GM12873 (cell line): ENCODE data around the gene DDX43.

Experiments
- TF ChIP-seq, protein P1 (sequence below): IDR thresholded peaks from 2 replicates; pipeline ENCODE4 v1.5.1; 2012; ENCODE audit warnings: low read depth, mild to moderate bottlenecking, moderate library complexity, low read length, control low read depth; ENCODE audit not compliant: insufficient read depth; ENCODE audit errors: missing control alignments

Gene DDX43

DNA sequence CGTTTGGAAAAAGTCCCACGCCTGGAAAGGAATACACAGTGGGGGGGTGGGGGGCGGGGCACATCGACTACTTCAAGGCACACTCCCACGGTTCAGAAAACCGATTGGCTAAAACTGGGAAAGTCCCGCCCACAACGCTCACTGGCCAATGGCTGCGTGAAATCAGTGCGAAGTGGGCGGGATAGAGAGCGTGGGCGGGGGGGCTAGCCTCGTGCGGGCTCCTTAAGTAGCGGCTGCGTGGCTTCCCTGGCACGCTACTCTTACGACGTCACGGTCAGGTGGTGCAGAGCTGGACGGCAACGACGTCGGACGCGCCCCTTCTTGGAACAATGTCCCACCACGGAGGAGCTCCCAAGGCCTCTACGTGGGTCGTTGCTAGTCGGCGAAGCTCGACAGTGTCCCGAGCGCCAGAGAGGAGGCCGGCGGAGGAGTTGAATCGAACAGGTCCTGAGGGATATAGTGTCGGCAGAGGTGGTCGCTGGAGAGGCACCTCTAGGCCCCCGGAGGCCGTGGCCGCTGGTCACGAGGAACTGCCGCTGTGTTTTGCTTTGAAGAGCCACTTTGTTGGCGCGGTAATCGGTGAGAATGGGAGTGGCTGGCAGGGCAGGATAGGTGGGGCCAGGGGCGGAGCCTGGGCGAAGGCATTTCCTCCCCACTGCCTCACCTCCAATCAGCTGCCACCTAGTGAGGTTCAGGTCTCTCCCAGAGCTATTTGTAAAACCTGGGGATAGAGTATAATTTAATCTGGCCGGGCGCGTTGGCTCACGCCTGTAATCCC, at the start of gene DDX43:
TSS of gene DDX43 (plus strand) at position 252 of the 778 bp plus-strand sequence. CDS start at position 330, 78 bp downstream.
- TF ChIP-seq, protein P1, sequence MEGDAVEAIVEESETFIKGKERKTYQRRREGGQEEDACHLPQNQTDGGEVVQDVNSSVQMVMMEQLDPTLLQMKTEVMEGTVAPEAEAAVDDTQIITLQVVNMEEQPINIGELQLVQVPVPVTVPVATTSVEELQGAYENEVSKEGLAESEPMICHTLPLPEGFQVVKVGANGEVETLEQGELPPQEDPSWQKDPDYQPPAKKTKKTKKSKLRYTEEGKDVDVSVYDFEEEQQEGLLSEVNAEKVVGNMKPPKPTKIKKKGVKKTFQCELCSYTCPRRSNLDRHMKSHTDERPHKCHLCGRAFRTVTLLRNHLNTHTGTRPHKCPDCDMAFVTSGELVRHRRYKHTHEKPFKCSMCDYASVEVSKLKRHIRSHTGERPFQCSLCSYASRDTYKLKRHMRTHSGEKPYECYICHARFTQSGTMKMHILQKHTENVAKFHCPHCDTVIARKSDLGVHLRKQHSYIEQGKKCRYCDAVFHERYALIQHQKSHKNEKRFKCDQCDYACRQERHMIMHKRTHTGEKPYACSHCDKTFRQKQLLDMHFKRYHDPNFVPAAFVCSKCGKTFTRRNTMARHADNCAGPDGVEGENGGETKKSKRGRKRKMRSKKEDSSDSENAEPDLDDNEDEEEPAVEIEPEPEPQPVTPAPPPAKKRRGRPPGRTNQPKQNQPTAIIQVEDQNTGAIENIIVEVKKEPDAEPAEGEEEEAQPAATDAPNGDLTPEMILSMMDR, result no peak

DNA sequence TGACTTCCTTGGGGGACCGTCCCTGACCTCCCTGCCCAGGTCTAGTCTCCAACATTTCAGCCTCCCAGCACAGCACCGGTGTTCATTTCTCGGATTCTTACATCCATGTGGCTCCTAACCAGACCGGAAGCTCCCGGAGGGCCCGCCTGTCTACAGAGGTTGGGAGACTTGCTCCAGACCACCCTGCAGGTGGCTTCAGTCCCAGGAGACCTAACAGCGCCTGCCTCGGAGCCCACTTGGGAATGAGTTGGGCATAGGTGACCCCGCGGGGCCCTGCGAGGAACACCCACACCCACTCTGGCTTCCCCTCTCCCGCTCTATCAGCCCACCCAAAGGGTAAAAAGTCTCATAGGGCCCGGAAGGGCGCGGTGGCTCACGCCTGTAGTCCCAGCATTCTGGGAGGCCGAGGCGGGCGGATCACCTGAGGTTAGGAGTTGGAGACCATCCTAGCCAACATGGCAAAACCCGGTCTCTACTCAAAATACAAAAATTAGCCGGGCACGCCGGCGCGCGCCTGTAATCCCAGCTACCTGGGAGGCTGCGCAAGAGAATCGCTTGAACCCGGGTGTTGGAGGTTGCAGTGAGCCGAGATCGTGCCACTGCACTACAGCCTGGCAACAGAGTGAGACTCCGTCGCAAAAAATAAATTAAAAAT, 46.0 kb upstream of the DDX43 start:
- TF ChIP-seq, protein P1, result no peak

DNA sequence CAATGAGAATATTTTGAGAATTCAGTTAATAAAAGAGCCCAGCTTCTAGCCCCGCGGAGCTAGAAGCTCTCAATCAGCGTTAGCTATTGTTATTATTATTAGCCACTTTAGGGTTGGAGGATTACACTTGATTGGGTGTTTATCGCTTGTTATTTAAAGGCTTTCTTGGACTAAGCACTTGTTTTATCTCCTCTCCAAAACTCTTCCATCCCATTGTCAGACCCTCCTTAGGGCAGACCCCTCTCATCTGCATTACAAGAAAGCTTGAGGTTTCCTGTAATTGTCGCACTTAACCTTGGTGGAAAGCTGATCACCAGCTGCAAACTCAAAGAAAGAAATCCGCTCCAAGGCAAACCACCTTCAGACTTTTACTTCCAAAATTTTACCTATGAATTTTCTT, 45.3 kb upstream of the DDX43 start:
- TF ChIP-seq, protein P1, result no peak

DNA sequence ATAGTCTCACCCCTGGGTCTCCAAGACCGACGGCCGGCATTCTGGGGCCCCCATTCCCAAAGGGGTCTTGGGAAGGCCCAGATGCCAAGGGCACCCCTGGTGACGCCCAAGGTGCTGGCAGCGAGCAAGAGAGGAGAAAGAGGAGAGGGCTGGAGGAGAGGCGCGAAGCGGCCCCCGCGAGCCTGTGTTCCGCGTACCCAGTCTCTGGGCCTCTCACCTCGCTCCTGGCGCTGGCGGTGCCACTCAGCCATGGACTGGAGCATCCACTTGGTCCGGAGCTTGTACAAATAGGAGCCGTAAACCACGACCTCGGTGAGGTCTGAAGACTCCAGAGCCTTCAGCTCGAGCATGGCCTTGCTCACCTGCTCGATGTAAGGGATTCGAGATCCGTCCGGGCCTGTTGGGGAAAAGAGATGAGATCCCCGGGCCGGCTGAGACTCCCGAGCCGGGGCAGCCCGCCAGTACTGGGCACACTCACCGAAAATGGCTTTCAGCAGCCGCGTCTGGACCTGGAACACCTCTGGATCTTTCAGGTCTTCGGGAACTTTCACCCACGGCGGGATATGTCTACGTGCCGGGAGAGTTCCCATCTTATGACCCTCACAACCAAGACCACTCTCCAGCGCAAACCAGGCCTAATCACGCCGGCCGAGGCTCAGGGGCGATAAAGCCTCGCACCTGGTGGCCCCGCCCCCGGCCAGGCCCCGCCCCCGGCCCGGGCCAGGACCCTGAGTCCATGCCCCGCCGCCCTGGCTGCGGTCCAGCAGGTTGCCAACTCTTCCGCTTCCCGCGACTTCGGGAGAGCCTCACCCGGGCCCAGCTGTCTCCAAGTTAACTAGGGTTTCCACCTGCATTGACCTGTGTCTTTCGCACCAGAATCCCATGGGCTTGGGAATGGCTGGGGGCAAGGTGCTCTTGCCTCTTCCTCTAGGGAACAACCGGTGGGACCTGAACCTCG, 40.7 kb upstream of the DDX43 start, which contains the start of gene DPPA5:
TSS of gene DPPA5 (minus strand) at position 641 of the 958 bp plus-strand sequence. CDS start at position 590, 51 bp downstream.
- TF ChIP-seq, protein P1, result no peak

DNA sequence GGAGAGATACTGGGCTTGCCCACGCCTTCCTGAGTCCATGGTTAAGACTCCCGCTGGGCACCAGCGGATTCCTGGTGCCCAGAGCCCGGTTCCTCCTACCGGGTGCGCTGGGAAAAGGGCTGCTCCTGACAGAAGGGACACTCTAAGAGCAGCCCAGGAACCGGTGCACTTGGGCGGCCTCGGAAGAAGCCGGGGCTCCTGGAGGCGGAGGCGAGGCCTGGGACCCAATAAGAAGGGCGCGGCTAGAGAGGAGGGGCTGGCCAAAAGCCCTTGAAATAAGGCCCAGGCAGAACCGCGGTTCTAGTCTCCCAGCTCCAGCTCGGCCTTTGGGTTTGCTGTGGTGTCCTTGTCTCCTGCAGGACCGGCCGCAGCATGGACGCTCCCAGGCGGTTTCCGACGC, 32.3 kb upstream of the DDX43 start, which contains the start of gene KHDC3L:
TSS of gene KHDC3L (plus strand) at position 301 of the 400 bp plus-strand sequence. CDS start at position 373, 72 bp downstream.
- TF ChIP-seq, protein P1, result no peak

DNA sequence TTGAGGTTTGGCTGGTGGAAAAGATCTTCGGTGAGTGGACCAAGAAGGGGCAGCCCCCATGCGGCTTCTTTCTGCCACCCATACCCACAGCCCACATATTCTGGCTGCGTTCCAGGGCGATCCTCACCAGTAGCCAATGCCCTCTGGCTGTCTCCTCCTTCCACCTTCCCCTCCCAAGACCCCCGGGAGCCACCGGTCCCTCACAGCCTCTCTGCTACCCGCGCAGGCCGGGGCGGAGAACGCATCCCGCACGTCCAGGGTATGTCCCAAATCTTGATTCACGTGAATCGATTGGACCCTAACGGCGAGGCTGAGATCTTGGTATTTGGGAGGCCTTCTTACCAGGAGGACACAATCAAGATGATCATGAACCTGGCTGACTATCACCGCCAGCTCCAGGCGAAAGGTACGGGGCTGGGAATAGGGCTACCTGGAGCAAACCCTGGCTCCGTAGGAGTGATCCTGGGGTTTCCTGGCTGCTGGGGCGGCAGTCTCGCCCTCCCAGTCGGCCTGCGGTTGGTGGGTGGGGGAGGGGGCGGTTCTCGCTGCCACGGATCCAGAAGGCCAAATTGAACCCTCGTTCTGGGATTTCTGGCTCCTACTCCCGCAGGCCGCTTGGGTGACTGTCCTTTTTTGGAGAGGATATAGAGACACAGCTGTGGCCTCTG, 31.6 kb upstream of the DDX43 start:
- TF ChIP-seq, protein P1, result no peak
